Tibial nerve (tissue), 4 donors: ENCODE data around the gene CDX1. TPM values are rescaled to one million over a fixed set of nuclear protein-coding genes. Genes with fewer than 3 reads are reported as not detected.

Experiments used
- DNase-seq, 2 donors: peaks; one replicate each; pipeline ENCODE4 v3.0.0-alpha.2; 2019; ENCODE audit warnings: low spot score in 2 of 2
- H3K27ac ChIP-seq, 4 donors: fragments of 200-600 bp; sonication (generic) in 3 of 4; one replicate each; pipeline ENCODE4 v1.5.1; 2017 to 2019; ENCODE audit warnings: mild to moderate bottlenecking in 1 of 4
- H3K27me3 ChIP-seq, 2 donors: fragments of 200-600 bp; sonication (generic) in 1 of 2; one replicate each; pipeline versions ENCODE4 v1.5.1 to v1.6.0; 2017 to 2019
- H3K36me3 ChIP-seq, 3 donors: fragments of 200-600 bp; sonication (generic); one replicate each; pipeline ENCODE4 v1.5.1; 2018 to 2019
- H3K4me1 ChIP-seq, 4 donors: fragments of 200-600 bp; sonication (generic) in 3 of 4; one replicate each; pipeline ENCODE4 v1.5.1; 2017 to 2019
- H3K4me3 ChIP-seq, 4 donors: fragments of 200-600 bp; sonication (generic) in 3 of 4; one replicate each; pipeline ENCODE4 v1.5.1; 2017 to 2019; ENCODE audit warnings: mild to moderate bottlenecking in 1 of 4, moderate library complexity in 1 of 4
- H3K9me3 ChIP-seq, 4 donors: fragments of 200-600 bp; sonication (generic) in 3 of 4; one replicate each; pipeline ENCODE4 v1.5.1; 2017 to 2019
- CTCF ChIP-seq, 5 experiments: fragments of 200-600 bp in 3 of 5; fragments of 450-650 bp in 2 of 5; sonication (generic) in 3 of 5; IDR thresholded peaks; one replicate each; pipeline ENCODE4 v1.5.1; 2016 to 2019; ENCODE audit warnings: antibody characterized with exemption in 5 of 5, mild to moderate bottlenecking in 3 of 5, moderate library complexity in 2 of 5
- EP300 ChIP-seq, 2 donors: sonication (generic); formaldehyde crosslinking; IDR thresholded peaks; one replicate each; pipeline ENCODE4 v1.6.1; 2017; ENCODE audit warnings: antibody characterized with exemption in 2 of 2, mild to moderate bottlenecking in 1 of 2
- POLR2A ChIP-seq, 2 donors: fragments of 450-650 bp; IDR thresholded peaks; one replicate each; pipeline ENCODE4 v1.6.1; 2017; ENCODE audit warnings: antibody characterized with exemption in 2 of 2, mild to moderate bottlenecking in 2 of 2, moderate library complexity in 2 of 2
- WGBS, 2 donors: methylation state at CpG; one replicate each; pipeline ENCODE4 v1.1.5; 2018; 5-methylcytosine and 5-hydroxymethylcytosine counted together
- total RNA-seq, 4 donors: library from RNA; depleted of rRNA; stranded (reverse); fragments of >200 nt; gene quantifications; one replicate each; pipeline ENCODE4 v1.1.0, GENCODE V29; 2016

The CDX1 gene
- total RNA-seq, 4 donors from 2014 or later = 0.22 to 2.5 TPM; not detected in 2

- Histone ChIP-seq H3K4me3 (no peak overlapping the region), H3K9me3 (no peaks in the 10 kb centered on the region), H3K27ac (no peak overlapping the region), H3K36me3 (peaks cover 8 to 99% (median 13%) of the 10 kb centered on the region in 3 donors), H3K4me1 (peaks cover 0 to 20% (median 0%) of the 10 kb centered on the region in 4 donors), H3K27me3 (no peaks in the 10 kb centered on the region)
- no peak for TF ChIP-seq CTCF (IDR thresholded peaks at IDR 0.05)
- no peak for TF ChIP-seq POLR2A (IDR thresholded peaks at IDR 0.05)
- no peak for TF ChIP-seq EP300 (IDR thresholded peaks at IDR 0.05)
- WGBS, 2 donors = 96% methylated on average over 3 of the region's 3 CpGs
- DNase-seq = no peak
Measured at GRCh38 chr5:150120062-150120441, 46.5 kb upstream of the CDX1 start.

- no peaks in the 10 kb centered on the region for H3K9me3 ChIP-seq
- H3K4me1 ChIP-seq = peaks cover 0 to 20% (median 0%) of the 10 kb centered on the region in 4 donors
- 84% methylated on average over 11 to 19 of the region's 19 CpGs for WGBS, 2 donors
- no peak for TF ChIP-seq EP300 (IDR thresholded peaks at IDR 0.05)
- no peak for TF ChIP-seq POLR2A (IDR thresholded peaks at IDR 0.05)
- TF ChIP-seq CTCF (IDR thresholded peaks at IDR 0.05) = no peak
- H3K27me3 ChIP-seq = no peaks in the 10 kb centered on the region
- H3K27ac ChIP-seq = peak overlapping the region in 2 of 4 donors; percentile 11 to 53
- no peak overlapping the region for H3K4me3 ChIP-seq
- DNase-seq = peak in 1 of 2 donors; percentile 11
- peaks cover 8 to 99% (median 13%) of the 10 kb centered on the region in 3 donors for H3K36me3 ChIP-seq
Measured at GRCh38 chr5:150120617-150121447, 45.7 kb upstream of the CDX1 start.

- TF ChIP-seq CTCF (IDR thresholded peaks at IDR 0.05) = no peak
- TF ChIP-seq EP300 (IDR thresholded peaks at IDR 0.05) = no peak
- no peak for TF ChIP-seq POLR2A (IDR thresholded peaks at IDR 0.05)
- H3K27ac ChIP-seq = peak overlapping the region in 2 of 4 donors; percentile 11 to 53
- peaks cover 0 to 18% (median 0%) of the 10 kb centered on the region in 4 donors for H3K4me1 ChIP-seq
- peak in 1 of 2 donors; percentile 12 for DNase-seq
- no peaks in the 10 kb centered on the region for H3K9me3 ChIP-seq
- H3K4me3 ChIP-seq = no peak overlapping the region
- WGBS, 2 donors = 94 to 96% methylated on average over 14 of the region's 14 CpGs
- H3K27me3 ChIP-seq = no peaks in the 10 kb centered on the region
- peaks cover 9 to 100% (median 13%) of the 10 kb centered on the region in 3 donors for H3K36me3 ChIP-seq
Measured at GRCh38 chr5:150121448-150122157, 45.0 kb upstream of the CDX1 start.

- 36 to 53% methylated on average over 5 of the region's 5 CpGs for WGBS, 2 donors
- no peaks in the 10 kb centered on the region for H3K9me3 ChIP-seq
- H3K4me3 ChIP-seq = no peak overlapping the region
- H3K4me1 ChIP-seq = peaks cover 0 to 15% (median 0%) of the 10 kb centered on the region in 4 donors
- DNase-seq = no peak
- H3K27me3 ChIP-seq = no peaks in the 10 kb centered on the region
- H3K27ac ChIP-seq = peak overlapping the region in 2 of 4 donors; percentile 11 to 53
- TF ChIP-seq CTCF (IDR thresholded peaks at IDR 0.05) = no peak
- TF ChIP-seq POLR2A (IDR thresholded peaks at IDR 0.05) = no peak
- no peak for TF ChIP-seq EP300 (IDR thresholded peaks at IDR 0.05)
- peaks cover 9 to 100% (median 13%) of the 10 kb centered on the region in 3 donors for H3K36me3 ChIP-seq
Measured at GRCh38 chr5:150122158-150122510, 44.4 kb upstream of the CDX1 start.
